HG02852 (cell line): Measurements from ENCODE around the gene PROC.
A peak's percentile ranks its signal among the peaks of the same experiment; 100 is the strongest.

Experiments used
- ATAC-seq: cut with Tn5 transposase; IDR thresholded peaks from one replicate; pipeline ENCODE4 v1.9.1; 2021; ENCODE audit warnings: mild to moderate bottlenecking, moderate library complexity; ENCODE audit not compliant: unreplicated experiment

The PROC gene

GRCh38 chr2:127413200-127413599 is 5.0 kb upstream of the PROC start:
- no peak for ATAC-seq

- no peak for ATAC-seq
Measured at GRCh38 chr2:127413782-127414637, 4.2 kb upstream of the PROC start.

GRCh38 chr2:127414638-127415592 is 3.3 kb upstream of the PROC start:
- no peak for ATAC-seq

GRCh38 chr2:127415593-127416505 is 2.4 kb upstream of the PROC start:
- ATAC-seq: peak; percentile 66

- no peak for ATAC-seq
Measured at GRCh38 chr2:127416506-127417001, 1.7 kb upstream of the PROC start.

GRCh38 chr2:127417406-127417805 is 821 bp upstream of the PROC start:
- no peak for ATAC-seq

GRCh38 chr2:127419112-127419430 is 844 bp downstream of the PROC start:
- ATAC-seq: no peak

- ATAC-seq: no peak
Measured at GRCh38 chr2:127419448-127420038, 1.3 kb downstream of the PROC start.

GRCh38 chr2:127420039-127420864 is 2.0 kb downstream of the PROC start:
- no peak for ATAC-seq

- ATAC-seq: no peak
Measured at GRCh38 chr2:127421116-127421800, 3.0 kb downstream of the PROC start.

GRCh38 chr2:127421871-127422558 is 3.8 kb downstream of the PROC start:
- no peak for ATAC-seq

GRCh38 chr2:127422559-127423477 is 4.6 kb downstream of the PROC start:
- no peak for ATAC-seq

- ATAC-seq: no peak
Measured at GRCh38 chr2:127423478-127423843, 5.2 kb downstream of the PROC start.

GRCh38 chr2:127423880-127424279 is 5.7 kb downstream of the PROC start:
- ATAC-seq: no peak

GRCh38 chr2:127424598-127425520 is 6.6 kb downstream of the PROC start:
- ATAC-seq: no peak
